Measurements from ENCODE around the gene ST3GAL3.
"Not testable (repeated sequence)": the region's sequence is repeated elsewhere in the genome, so short reads cannot be mapped to it uniquely, and the experiment has no call there.

The ST3GAL3 gene

GRCh38 chr1:43703836-43704235 lies 3.5 kb upstream of the ST3GAL3 start:
- DNase-seq (ENCODE audit: low spot score), result no peak

- no peak for DNase-seq (ENCODE audit: low spot score)
Observed at GRCh38 chr1:43704838-43705237, 2.5 kb upstream of the ST3GAL3 start.

GRCh38 chr1:43705334-43705733 lies 2.0 kb upstream of the ST3GAL3 start:
- DNase-seq (ENCODE audit: low spot score), result no peak

- DNase-seq (ENCODE audit: low spot score), result no peak
Observed at GRCh38 chr1:43705982-43706597, 1.2 kb upstream of the ST3GAL3 start.

- DNase-seq (ENCODE audit: low spot score), result peak; percentile 24
Observed at GRCh38 chr1:43706598-43707189, 642 bp upstream of the ST3GAL3 start.

- no peak for DNase-seq (ENCODE audit: low spot score)
Observed at GRCh38 chr1:43708002-43708410, 670 bp downstream of the ST3GAL3 start.

- DNase-seq (ENCODE audit: low spot score), result peak; percentile 20
Observed at GRCh38 chr1:43711049-43711448, 3.7 kb downstream of the ST3GAL3 start.

GRCh38 chr1:43711524-43712386 lies 4.4 kb downstream of the ST3GAL3 start:
- no peak for DNase-seq (ENCODE audit: low spot score)

- no peak for DNase-seq (ENCODE audit: low spot score)
Observed at GRCh38 chr1:43716559-43717281, 9.4 kb downstream of the ST3GAL3 start.

- DNase-seq (ENCODE audit: low spot score), result no peak
Observed at GRCh38 chr1:43719063-43719462, 11.7 kb downstream of the ST3GAL3 start.

- DNase-seq (ENCODE audit: low spot score), result not testable (repeated sequence)
Observed at GRCh38 chr1:43719670-43720419, 12.5 kb downstream of the ST3GAL3 start.

GRCh38 chr1:43722810-43723209 lies 15.5 kb downstream of the ST3GAL3 start:
- no peak for DNase-seq (ENCODE audit: low spot score)

- DNase-seq (ENCODE audit: low spot score), result no peak
Observed at GRCh38 chr1:43729816-43730463, 22.6 kb downstream of the ST3GAL3 start.

- no peak for DNase-seq (ENCODE audit: low spot score)
Observed at GRCh38 chr1:43731867-43732531, 24.7 kb downstream of the ST3GAL3 start.

- no peak for DNase-seq (ENCODE audit: low spot score)
Observed at GRCh38 chr1:43736819-43737218, 29.5 kb downstream of the ST3GAL3 start.

- no peak for DNase-seq (ENCODE audit: low spot score)
Observed at GRCh38 chr1:43742026-43742425, 34.7 kb downstream of the ST3GAL3 start.

- DNase-seq (ENCODE audit: low spot score), result no peak
Observed at GRCh38 chr1:43743206-43743605, 35.9 kb downstream of the ST3GAL3 start.

- DNase-seq (ENCODE audit: low spot score), result no peak
Observed at GRCh38 chr1:43747736-43748135, 40.4 kb downstream of the ST3GAL3 start.

- no peak for DNase-seq (ENCODE audit: low spot score)
Observed at GRCh38 chr1:43750083-43750482, 42.7 kb downstream of the ST3GAL3 start.

GRCh38 chr1:43753422-43753821 lies 46.1 kb downstream of the ST3GAL3 start:
- DNase-seq (ENCODE audit: low spot score), result no peak

GRCh38 chr1:43754892-43755291 lies 47.6 kb downstream of the ST3GAL3 start:
- DNase-seq (ENCODE audit: low spot score), result no peak

Data from activated CD4-positive, alpha-beta T cell treated with anti-CD3 and anti-CD28 coated beads, Interleukin-2, Interleukin-4, amounts not matched to agents 100 ng/mL and 50 ng/mL, durations not matched to agents 16 hours and 8 hours (primary cell).